DOHH2 (cell line): ENCODE data around the gene CILP.

Experiments used
- H3F3A ChIP-seq: fragments of 200-600 bp; sonication (generic), shearing (Covaris generic); 2 replicates; pipeline ENCODE4 v1.6.0; 2016; ENCODE audit warnings: antibody characterized with exemption, mild to moderate bottlenecking; ENCODE audit not compliant: control insufficient read depth, insufficient read depth
- H3K27ac ChIP-seq: fragments of 200-600 bp; sonication (generic); 2 replicates; pipeline ENCODE4 v1.5.1; 2014; ENCODE audit warnings: low read depth, mild to moderate bottlenecking, low read length, moderate library complexity
- H3K27me3 ChIP-seq: fragments of 200-600 bp; sonication (generic); 2 replicates; pipeline ENCODE4 v1.6.1; 2014; ENCODE audit warnings: mild to moderate bottlenecking, low read length, mixed read lengths; ENCODE audit not compliant: control insufficient read depth
- H3K36me3 ChIP-seq: fragments of 200-600 bp; sonication (generic); 2 replicates; pipeline ENCODE4 v1.6.1; 2014; ENCODE audit warnings: mild to moderate bottlenecking, low read length, moderate library complexity, mixed read lengths; ENCODE audit not compliant: control insufficient read depth
- H3K4me1 ChIP-seq: fragments of 200-600 bp; sonication (generic); 2 replicates; pipeline ENCODE4 v1.6.1; 2014; ENCODE audit warnings: mild to moderate bottlenecking, low read length, mixed read lengths; ENCODE audit not compliant: control insufficient read depth
- H3K4me2 ChIP-seq: fragments of 200-600 bp; sonication (generic); 2 replicates; pipeline ENCODE4 v1.6.0; 2014; ENCODE audit warnings: mild to moderate bottlenecking, low read length, moderate library complexity
- H3K4me3 ChIP-seq: fragments of 200-600 bp; sonication (generic); 2 replicates; pipeline ENCODE4 v1.5.1; 2014; ENCODE audit warnings: mild to moderate bottlenecking, low read length, mixed read lengths
- H3K79me2 ChIP-seq: fragments of 200-600 bp; sonication (generic); 2 replicates; pipeline ENCODE4 v1.6.1; 2014; ENCODE audit warnings: mild to moderate bottlenecking, low read length, mixed read lengths; ENCODE audit not compliant: control insufficient read depth
- H3K9me2 ChIP-seq: fragments of 200-600 bp; sonication (generic); replicated peaks from 2 replicates; pipeline ENCODE4 v1.6.1; 2014; ENCODE audit warnings: mild to moderate bottlenecking, low read length, mixed read lengths; ENCODE audit not compliant: control insufficient read depth
- H3K9me3 ChIP-seq: fragments of 200-600 bp; sonication (generic); 2 replicates; pipeline ENCODE4 v1.6.1; 2014; ENCODE audit warnings: antibody characterized with exemption, low read length, mixed read lengths; ENCODE audit not compliant: control insufficient read depth, insufficient read depth
- H4K20me1 ChIP-seq: fragments of 200-600 bp; sonication (generic); 2 replicates; pipeline ENCODE4 v1.6.0; 2014; ENCODE audit warnings: low read depth, mild to moderate bottlenecking, antibody characterized with exemption, low read length, moderate library complexity; ENCODE audit not compliant: control insufficient read depth, insufficient read depth
- CTCF ChIP-seq: fragments of 200-600 bp; sonication (generic); IDR thresholded peaks from one replicate; pipeline ENCODE4 v1.5.1; 2014; ENCODE audit warnings: antibody characterized with exemption, mild to moderate bottlenecking, low read depth, low read length; ENCODE audit not compliant: poor library complexity, severe bottlenecking
- EZH2phosphoT487 ChIP-seq: fragments of 200-600 bp; sonication (generic); IDR thresholded peaks from 2 replicates; pipeline ENCODE4 v1.6.1; 2017; ENCODE audit warnings: borderline replicate concordance, mild to moderate bottlenecking, antibody characterized with exemption, low read length, moderate library complexity, mixed read lengths

Gene CILP

GRCh38 chr15:65213241-65213640, 2.0 kb upstream of the CILP start:
- Histone ChIP-seq H3K27ac (no peak overlapping the region), H3K9me3 (no peaks in the 10 kb centered on the region), H3K9me2 (no peaks in the 10 kb centered on the region), H3F3A (no peaks in the 10 kb centered on the region), H3K4me3 (no peak overlapping the region), H3K4me2 (no peak overlapping the region), H3K27me3 (no peaks in the 10 kb centered on the region), H4K20me1 (no peaks in the 10 kb centered on the region), H3K79me2 (no peaks in the 10 kb centered on the region), H3K36me3 (no peaks in the 10 kb centered on the region), H3K4me1 (peaks cover 12% of the 10 kb centered on the region)
- TF ChIP-seq EZH2phosphoT487 (no peak), CTCF (no peak)

- no peaks in the 10 kb centered on the region for H3K9me2 ChIP-seq
- H4K20me1 ChIP-seq = no peaks in the 10 kb centered on the region
- no peak overlapping the region for H3K27ac ChIP-seq
- H3K79me2 ChIP-seq = no peaks in the 10 kb centered on the region
- H3K9me3 ChIP-seq = no peaks in the 10 kb centered on the region
- no peak overlapping the region for H3K4me3 ChIP-seq
- H3K4me2 ChIP-seq = 0 out of 2 replicates have a peak overlapping the region, but pooled peaks have one; percentile 17
- H3K36me3 ChIP-seq = no peaks in the 10 kb centered on the region
- H3K4me1 ChIP-seq = peaks cover 12% of the 10 kb centered on the region
- TF ChIP-seq EZH2phosphoT487 (no peak), CTCF (peak; percentile 93)
- no peaks in the 10 kb centered on the region for H3F3A ChIP-seq
- no peaks in the 10 kb centered on the region for H3K27me3 ChIP-seq
These were observed 824 bp upstream of the CILP start for GRCh38 chr15:65212097-65212496.

- Histone ChIP-seq H3K27ac (no peak overlapping the region), H3K36me3 (no peaks in the 10 kb centered on the region), H3K79me2 (no peaks in the 10 kb centered on the region), H4K20me1 (no peaks in the 10 kb centered on the region), H3K4me3 (no peak overlapping the region), H3F3A (no peaks in the 10 kb centered on the region), H3K9me3 (no peaks in the 10 kb centered on the region), H3K9me2 (no peaks in the 10 kb centered on the region), H3K27me3 (no peaks in the 10 kb centered on the region), H3K4me1 (peaks cover 12% of the 10 kb centered on the region), H3K4me2 (0 out of 2 replicates have a peak overlapping the region, but pooled peaks have one; percentile 17)
- TF ChIP-seq EZH2phosphoT487 (no peak), CTCF (no peak)
These were observed 259 bp upstream of the CILP start for GRCh38 chr15:65211482-65211982.
